Activated gamma-delta T cell treated with anti-CD3 and anti-CD28 coated beads, Interleukin-2, amount 50 U/mL, for 16 hours (primary cell): ENCODE data around the gene FANCM.

ENCODE experiments used
- DNase-seq: peaks from one replicate; pipeline ENCODE4 v3.0.0-alpha.2; 2020; ENCODE audit warnings: low read depth

Gene FANCM

GRCh38 chr14:45227566-45227965 is 91.8 kb downstream of the FANCM start:
- no peak for DNase-seq

- no peak for DNase-seq
Measured at GRCh38 chr14:45238988-45239387, 103.3 kb downstream of the FANCM start.

GRCh38 chr14:45242706-45243105 is 107.0 kb downstream of the FANCM start:
- no peak for DNase-seq

GRCh38 chr14:45246151-45246550 is 110.4 kb downstream of the FANCM start:
- no peak for DNase-seq

- no peak for DNase-seq
Measured at GRCh38 chr14:45246691-45247090, 111.0 kb downstream of the FANCM start.

- no peak for DNase-seq
Measured at GRCh38 chr14:45247427-45247826, 111.7 kb downstream of the FANCM start.

- no peak for DNase-seq
Measured at GRCh38 chr14:45249856-45250575, 114.3 kb downstream of the FANCM start.
